Lower leg skin (tissue), 3 donors: Measurements from ENCODE around the gene UBXN11.

Experiments
- POLR2A ChIP-seq, 2 donors: fragments of 450-650 bp; IDR thresholded peaks; one replicate each; pipeline ENCODE4 v1.6.1; 2016 to 2017; ENCODE audit warnings: antibody characterized with exemption in 2 of 2, mild to moderate bottlenecking in 1 of 2, moderate library complexity in 1 of 2
- TF ChIP-seq, protein P1 (sequence below), 3 donors: fragments of 450-650 bp; IDR thresholded peaks; one replicate each; pipeline ENCODE4 v1.5.1; 2016; ENCODE audit warnings: antibody characterized with exemption in 3 of 3, mild to moderate bottlenecking in 3 of 3, moderate library complexity in 2 of 3

DNA sequence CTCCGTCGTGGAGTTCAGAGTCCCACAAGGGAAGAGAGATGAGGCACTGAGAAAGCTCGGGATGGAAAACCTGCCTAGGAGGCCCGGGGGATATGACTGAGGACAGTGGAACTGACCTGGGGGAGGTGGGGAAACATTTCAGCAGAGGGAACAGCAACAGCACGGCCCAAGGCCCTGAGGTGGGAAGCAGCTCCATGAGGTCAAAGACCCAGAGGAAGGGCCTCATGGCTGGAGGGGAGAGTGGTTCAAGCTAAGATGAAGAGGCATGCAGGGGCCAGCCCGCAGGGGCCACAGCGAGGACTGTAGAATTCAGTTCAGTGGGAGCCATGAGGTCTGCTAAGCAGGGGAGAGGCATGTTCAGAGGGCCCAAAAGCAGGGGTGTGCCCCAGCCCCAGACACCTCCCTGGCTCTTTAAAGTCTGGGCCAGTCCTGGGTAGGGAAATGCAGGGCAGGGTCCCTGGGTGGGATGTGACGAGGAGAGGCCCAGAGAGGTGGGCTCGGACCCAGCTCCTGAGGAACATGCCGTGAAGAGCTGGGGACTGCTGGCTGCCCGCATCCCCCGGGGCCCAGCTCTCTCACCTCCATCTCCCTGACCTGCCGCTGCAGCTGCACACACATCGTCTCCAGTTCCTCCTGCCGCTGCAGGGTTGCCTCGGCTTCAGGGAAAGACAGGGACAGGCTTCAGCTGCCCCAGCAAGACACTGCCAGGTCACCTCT, 9.9 kb downstream of the UBXN11 start:
- TF ChIP-seq, protein P1, sequence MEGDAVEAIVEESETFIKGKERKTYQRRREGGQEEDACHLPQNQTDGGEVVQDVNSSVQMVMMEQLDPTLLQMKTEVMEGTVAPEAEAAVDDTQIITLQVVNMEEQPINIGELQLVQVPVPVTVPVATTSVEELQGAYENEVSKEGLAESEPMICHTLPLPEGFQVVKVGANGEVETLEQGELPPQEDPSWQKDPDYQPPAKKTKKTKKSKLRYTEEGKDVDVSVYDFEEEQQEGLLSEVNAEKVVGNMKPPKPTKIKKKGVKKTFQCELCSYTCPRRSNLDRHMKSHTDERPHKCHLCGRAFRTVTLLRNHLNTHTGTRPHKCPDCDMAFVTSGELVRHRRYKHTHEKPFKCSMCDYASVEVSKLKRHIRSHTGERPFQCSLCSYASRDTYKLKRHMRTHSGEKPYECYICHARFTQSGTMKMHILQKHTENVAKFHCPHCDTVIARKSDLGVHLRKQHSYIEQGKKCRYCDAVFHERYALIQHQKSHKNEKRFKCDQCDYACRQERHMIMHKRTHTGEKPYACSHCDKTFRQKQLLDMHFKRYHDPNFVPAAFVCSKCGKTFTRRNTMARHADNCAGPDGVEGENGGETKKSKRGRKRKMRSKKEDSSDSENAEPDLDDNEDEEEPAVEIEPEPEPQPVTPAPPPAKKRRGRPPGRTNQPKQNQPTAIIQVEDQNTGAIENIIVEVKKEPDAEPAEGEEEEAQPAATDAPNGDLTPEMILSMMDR (IDR thresholded peaks at IDR 0.05): no peak
- TF ChIP-seq POLR2A (IDR thresholded peaks at IDR 0.05): no peak
